ENCODE data around the gene IMMP2L. TPM values are rescaled to one million over a fixed set of nuclear protein-coding genes. Genes with fewer than 3 reads are reported as not detected.

Gene IMMP2L
- total and polyA plus RNA-seq, 2 of the 4 experiments (the other 2 are of a cell fraction): 5.8 to 9.3 TPM

- Histone ChIP-seq H4K5ac (ENCODE audit: low read depth, low read length) (no peak overlapping the region), H4K8ac (ENCODE audit: low read depth in 2 of 2, low read length in 2 of 2) (peak overlapping the region in 1 of 2 experiments; percentile 6; a peak in 1 of 4 replicates), H3K9me3 (ENCODE audit: control insufficient read depth, insufficient read depth, low read length) (no peaks in the 10 kb centered on the region), H2AFZ (replicated peaks; ENCODE audit: low read length, poor library complexity) (no peak overlapping the region), H3K4me2 (ENCODE audit: low read depth, low read length) (peak overlapping the region; percentile 23; the same call in 1 of the 2 replicates), H3K4me1 (ENCODE audit: control insufficient read depth, insufficient read depth, low read length) (no peaks in the 10 kb centered on the region), H3K27me3 (ENCODE audit: control insufficient read depth, insufficient read depth, low read length) (no peaks in the 10 kb centered on the region), H2AK9ac (replicated peaks; ENCODE audit: low read depth, low read length, poor library complexity) (no peak overlapping the region), H3K79me1 (ENCODE audit: low read depth in 1 of 2, low read length in 2 of 2) (no peaks in the 10 kb centered on the region), H3K36me3 (ENCODE audit: control insufficient read depth, insufficient read depth, low read length) (no peaks in the 10 kb centered on the region), H3K56ac (ENCODE audit: extremely low read depth, insufficient read depth, low read length) (no peak overlapping the region), H4K91ac (ENCODE audit: insufficient read depth, low read depth, low read length) (no peak overlapping the region), H2BK5ac (ENCODE audit: low read depth, low read length, poor library complexity, severe bottlenecking) (peak overlapping the region; percentile 78), H3K4me3 (ENCODE audit: insufficient read depth, low read depth, low read length) (no peak overlapping the region), H3K4ac (ENCODE audit: low read depth, low read length) (peak overlapping the region; percentile 6; the same call in 1 of the 2 replicates), H2BK20ac (ENCODE audit: low read depth, low read length) (peak overlapping the region; percentile 0; the same call in 1 of the 2 replicates), H3K9ac (ENCODE audit: low read depth, low read length) (no peak overlapping the region), H2BK120ac (ENCODE audit: low read depth, low read length) (no peak overlapping the region), H3K23ac (ENCODE audit: low read depth, low read length) (no peak overlapping the region), H4K20me1 (ENCODE audit: insufficient read depth, low read length) (no peaks in the 10 kb centered on the region), H3K18ac (ENCODE audit: low read depth, low read length) (no peak overlapping the region; the same call in 1 of the 2 replicates), H3K27ac (ENCODE audit: insufficient read depth, low read length) (peak overlapping the region; percentile 40; the same call in 1 of the 2 replicates), H3K9me1 (ENCODE audit: insufficient read depth, low read length) (no peaks in the 10 kb centered on the region), H2AK5ac (ENCODE audit: low read depth, low read length) (no peak overlapping the region; the same call in 1 of the 2 replicates), H2BK15ac (ENCODE audit: low read depth, low read length) (no peak overlapping the region), H3K14ac (replicated peaks; ENCODE audit: low read depth, low read length) (peak overlapping the region; percentile 6; the same call in 1 of the 2 replicates)
- ChIA-PET CTCF (interaction anchor here (0.5 kb wide), 1 partner anchor 133 kb away, joined by 5 read pairs; no protein-coding TSS in a partner anchor), POLR2A (ENCODE audit: unreplicated experiment) (no interaction called here)
- ATAC-seq (ENCODE audit: low read depth): peak; percentile 73
- intact Hi-C loops (cut with micrococcal nuclease) (no loop called here), dilution Hi-C loops (cut with HindIII; ENCODE audit: low sequenced_read_pairs, unreplicated experiment) (no loop called here), in situ Hi-C loops (cut with MboI; ENCODE audit: low sequenced_read_pairs) (no loop called here)
- no TSS peak for BruUV-seq (replicated peaks)
- DNase-seq: peak; percentile 56
- TF ChIP-seq FOS (IDR thresholded peaks at IDR 0.05; ENCODE audit: low read depth, low read length) (peak; percentile 6; the same call in 1 of the 2 replicates), POLR2A (IDR thresholded peaks at IDR 0.05; ENCODE audit: low read depth, low read length) (no peak), RCOR1 (IDR thresholded peaks at IDR 0.05; ENCODE audit: insufficient replicate concordance, low read length) (no peak)
These were observed 204.6 kb downstream of the IMMP2L start for GRCh38 chr7:111357691-111358090.
